A549 treated with CORT108297 at 1 μM for 4 hours (cell line): ENCODE data around the gene NUDT12. TPM values are rescaled to one million over a fixed set of nuclear protein-coding genes. Genes with fewer than 3 reads are reported as not detected.

Source experiments
- total RNA-seq: library from RNA; stranded (reverse); fragments of 200-300 nt; extraction: Qiagen RNA extraction; gene quantifications from 5 replicates; pipeline ENCODE4 v1.2.3, GENCODE V29; 2022

NUDT12 gene
- total RNA-seq = 1.5 to 2.0 TPM (median 1.7 TPM) in 5 replicates

DNA sequence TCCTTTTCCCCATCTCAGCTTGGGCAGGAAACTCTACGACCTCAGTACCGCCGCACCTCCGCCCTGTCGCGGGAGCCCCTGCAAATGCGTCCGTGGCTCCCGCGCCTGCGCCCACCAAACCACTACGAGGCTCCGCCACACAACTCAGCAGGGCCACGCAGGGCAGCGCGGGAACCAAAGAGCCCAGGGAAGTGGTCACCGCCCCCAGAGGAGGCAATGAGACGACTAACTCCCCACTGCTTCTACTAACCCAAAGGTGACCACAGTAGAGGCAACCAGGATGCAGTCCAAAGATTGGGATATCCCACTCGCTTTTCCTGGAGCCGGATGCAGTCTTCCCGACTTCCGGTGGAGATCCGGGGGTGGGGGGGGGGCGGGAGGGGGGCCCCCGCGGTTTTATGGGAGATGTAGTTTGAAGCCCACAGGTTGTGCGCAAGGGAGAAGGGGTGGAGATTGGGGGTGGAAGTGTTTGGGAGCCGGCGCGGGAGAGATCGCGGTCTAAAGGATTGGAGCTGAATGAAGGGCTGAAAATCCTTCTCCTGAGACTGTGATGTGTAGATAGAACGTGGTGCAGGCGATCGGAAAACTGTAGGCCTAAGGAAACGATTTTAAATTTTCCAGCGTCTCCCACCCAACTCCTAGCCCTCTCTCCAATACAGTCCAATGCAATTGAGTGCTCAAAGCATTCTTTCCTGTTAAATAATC is at the start of gene NUDT12:
TSS of gene NUDT12 (minus strand) at position 337 of the 705 bp plus-strand sequence. CDS start 2,541 bp downstream, outside the sequence.

